HG03457 (cell line): ENCODE measurements around the gene GRAMD4.

Source experiments
- ATAC-seq: cut with Tn5 transposase; IDR thresholded peaks from one replicate; pipeline ENCODE4 v1.9.1; 2021; ENCODE audit warnings: moderate number of reproducible peaks; ENCODE audit not compliant: unreplicated experiment

GRAMD4 gene

GRCh38 chr22:46666577-46667244 lies 46.5 kb downstream of the GRAMD4 start:
- ATAC-seq = no peak

- ATAC-seq = no peak
Observed at GRCh38 chr22:46667245-46667623, 47.0 kb downstream of the GRAMD4 start.

GRCh38 chr22:46668116-46668515 lies 47.9 kb downstream of the GRAMD4 start:
- no peak for ATAC-seq

GRCh38 chr22:46669201-46669600 lies 49.0 kb downstream of the GRAMD4 start:
- ATAC-seq = no peak

- ATAC-seq = no peak
Observed at GRCh38 chr22:46671824-46672432, 51.7 kb downstream of the GRAMD4 start.

GRCh38 chr22:46672731-46673130 lies 52.5 kb downstream of the GRAMD4 start:
- no peak for ATAC-seq

GRCh38 chr22:46673205-46673604 lies 53.0 kb downstream of the GRAMD4 start:
- no peak for ATAC-seq

- no peak for ATAC-seq
Observed at GRCh38 chr22:46673662-46674236, 53.6 kb downstream of the GRAMD4 start.

- ATAC-seq = no peak
Observed at GRCh38 chr22:46674367-46674781, 54.2 kb downstream of the GRAMD4 start.

- ATAC-seq = no peak
Observed at GRCh38 chr22:46674906-46675305, 54.7 kb downstream of the GRAMD4 start.

- no peak for ATAC-seq
Observed at GRCh38 chr22:46675479-46675878, 55.3 kb downstream of the GRAMD4 start.

GRCh38 chr22:46675938-46676337 lies 55.8 kb downstream of the GRAMD4 start:
- ATAC-seq = no peak

GRCh38 chr22:46676479-46676878 lies 56.3 kb downstream of the GRAMD4 start:
- ATAC-seq = no peak

- no peak for ATAC-seq
Observed at GRCh38 chr22:46676881-46677280, 56.7 kb downstream of the GRAMD4 start.

- ATAC-seq = no peak
Observed at GRCh38 chr22:46677323-46678002, 57.3 kb downstream of the GRAMD4 start.

GRCh38 chr22:46678003-46678657 lies 57.9 kb downstream of the GRAMD4 start:
- no peak for ATAC-seq

GRCh38 chr22:46678785-46679700 lies 58.9 kb downstream of the GRAMD4 start:
- no peak for ATAC-seq

GRCh38 chr22:46679706-46680269 lies 59.6 kb downstream of the GRAMD4 start:
- ATAC-seq = no peak

GRCh38 chr22:46681010-46681409 lies 60.8 kb downstream of the GRAMD4 start:
- ATAC-seq = no peak
